Nephron progenitor cell (in vitro differentiated cells): ENCODE results near the gene SSH2.

ENCODE experiments used
- DNase-seq: peaks from one replicate; pipeline ENCODE4 v3.0.0; 2021
- H3K27ac Mint-ChIP-seq: 2 replicates; pipeline ENCODE4 v1.8.0; 2021; ENCODE audit warnings: mild to moderate bottlenecking, moderate library complexity, mixed read lengths
- H3K27me3 Mint-ChIP-seq: 2 replicates; pipeline ENCODE4 v1.8.0; 2021; ENCODE audit warnings: mild to moderate bottlenecking, low read depth, mixed read lengths; ENCODE audit not compliant: poor library complexity
- H3K36me3 Mint-ChIP-seq: 2 replicates; pipeline ENCODE4 v1.8.0; 2021; ENCODE audit warnings: low read depth, mixed read lengths
- H3K4me1 Mint-ChIP-seq: 2 replicates; pipeline ENCODE4 v1.8.0; 2021; ENCODE audit warnings: mixed read lengths
- H3K4me3 Mint-ChIP-seq: 2 replicates; pipeline ENCODE4 v1.8.0; 2021; ENCODE audit warnings: mild to moderate bottlenecking, moderate library complexity, mixed read lengths
- H3K9me3 Mint-ChIP-seq: 2 replicates; pipeline ENCODE4 v1.8.0; 2021; ENCODE audit warnings: mild to moderate bottlenecking, moderate library complexity, mixed read lengths
- CTCF ChIP-seq: fragments of 200-600 bp; sonication (generic); IDR thresholded peaks from 2 replicates; pipeline ENCODE4 v1.5.0; 2021; ENCODE audit warnings: antibody characterized with exemption

The SSH2 gene

GRCh38 chr17:29760279-29761039, 169.6 kb downstream of the SSH2 start:
- Mint-ChIP-seq H3K36me3 (no peaks in the 10 kb centered on the region), H3K4me1 (peaks cover 16% of the 10 kb centered on the region), H3K9me3 (no peaks in the 10 kb centered on the region), H3K4me3 (peak overlapping the region; percentile 91), H3K27ac (peak overlapping the region; percentile 17), H3K27me3 (peaks cover 25% of the 10 kb centered on the region)
- TF ChIP-seq CTCF: no peak
- DNase-seq: no peak

DNA sequence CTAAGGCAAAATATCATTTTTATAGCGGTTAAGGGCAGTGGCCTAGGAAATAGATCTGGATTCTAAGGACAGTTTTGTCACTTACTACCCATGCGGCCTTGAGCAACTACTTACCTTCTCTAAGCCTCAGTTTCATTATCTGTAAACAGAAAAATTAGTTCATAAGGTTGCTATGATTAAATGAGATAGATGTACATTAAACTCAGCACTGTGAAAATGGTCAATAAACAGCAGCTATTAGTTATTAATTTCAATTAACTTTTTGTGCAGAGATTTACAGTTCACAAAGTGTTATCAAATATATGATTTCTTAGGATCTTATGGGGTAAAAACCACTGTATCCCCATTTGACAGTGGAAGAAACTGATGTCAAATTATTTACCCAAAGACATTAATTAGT, 171.8 kb downstream of the SSH2 start:
- no peak for TF ChIP-seq CTCF
- DNase-seq: no peak
- Mint-ChIP-seq H3K4me3 (no peak overlapping the region), H3K27ac (no peak overlapping the region), H3K4me1 (peaks cover 16% of the 10 kb centered on the region), H3K27me3 (peaks cover 25% of the 10 kb centered on the region), H3K36me3 (no peaks in the 10 kb centered on the region), H3K9me3 (no peaks in the 10 kb centered on the region)

GRCh38 chr17:29757788-29758187, 172.2 kb downstream of the SSH2 start:
- Mint-ChIP-seq H3K4me1 (peaks cover 16% of the 10 kb centered on the region), H3K36me3 (no peaks in the 10 kb centered on the region)
- no peak for TF ChIP-seq CTCF

GRCh38 chr17:29753845-29754439, 176.1 kb downstream of the SSH2 start:
- H3K4me1 Mint-ChIP-seq: no peaks in the 10 kb centered on the region
- no peaks in the 10 kb centered on the region for H3K9me3 Mint-ChIP-seq
- DNase-seq: no peak
- no peak overlapping the region for H3K4me3 Mint-ChIP-seq
- peaks cover 2% of the 10 kb centered on the region for H3K27me3 Mint-ChIP-seq
- H3K27ac Mint-ChIP-seq: no peak overlapping the region
- no peaks in the 10 kb centered on the region for H3K36me3 Mint-ChIP-seq
- TF ChIP-seq CTCF: no peak

More at GRCh38 chr17:29757788-29758187, 172.2 kb downstream of the SSH2 start:
- no peak overlapping the region for H3K4me3 Mint-ChIP-seq
- H3K27me3 Mint-ChIP-seq: peaks cover 24% of the 10 kb centered on the region
- H3K27ac Mint-ChIP-seq: no peak overlapping the region
- DNase-seq: no peak
- no peaks in the 10 kb centered on the region for H3K9me3 Mint-ChIP-seq

DNA sequence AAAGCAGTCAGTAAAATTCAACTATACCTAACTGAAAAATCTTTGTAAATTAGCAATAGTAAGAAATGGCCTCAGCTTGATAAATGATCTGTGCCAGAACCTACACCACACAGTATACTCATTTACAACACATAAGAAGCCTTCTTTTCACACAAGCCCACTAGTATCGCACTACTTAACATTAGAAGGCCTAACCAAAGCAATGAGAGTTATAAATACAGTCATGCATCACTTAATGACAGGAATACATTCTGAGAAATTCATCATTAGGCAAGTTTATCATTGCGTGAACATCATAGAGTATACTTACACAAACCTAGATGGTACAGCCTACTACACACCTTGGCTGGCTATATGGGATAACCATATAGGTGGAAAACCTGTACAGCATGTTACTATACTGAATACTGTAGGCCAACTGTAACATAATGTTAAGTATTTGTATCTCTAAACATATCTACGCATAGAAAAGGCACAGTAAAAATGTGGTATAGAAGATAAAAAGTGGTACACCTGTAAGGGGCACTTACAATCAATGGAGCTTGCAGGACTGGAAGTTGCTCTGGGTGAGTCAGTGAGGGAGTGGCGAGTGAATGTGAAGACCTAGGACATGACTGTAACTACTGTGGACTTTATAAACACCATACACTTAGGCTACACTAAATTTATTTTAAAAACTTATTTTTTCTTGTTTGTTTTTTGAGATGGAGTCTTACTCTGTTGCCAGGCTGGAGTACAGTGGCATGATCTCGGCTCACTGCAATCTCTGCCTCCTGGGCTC, 180.8 kb downstream of the SSH2 start:
- H3K4me1 Mint-ChIP-seq: peaks cover 15% of the 10 kb centered on the region
- no peaks in the 10 kb centered on the region for H3K36me3 Mint-ChIP-seq
- no peak overlapping the region for H3K4me3 Mint-ChIP-seq
- TF ChIP-seq CTCF: no peak
- no peaks in the 10 kb centered on the region for H3K9me3 Mint-ChIP-seq
- H3K27me3 Mint-ChIP-seq: peaks cover 4% of the 10 kb centered on the region
- H3K27ac Mint-ChIP-seq: peak overlapping the region; percentile 49
- no peak for DNase-seq
